Activated CD4-positive, alpha-beta T cell treated with anti-CD3 and anti-CD28 coated beads, Interleukin-2, amount 10 ng/mL, durations not matched to agents 24 days and 14 days (primary cell): ENCODE measurements around the gene SPNS2. TPM values are rescaled to one million over a fixed set of nuclear protein-coding genes. Genes with fewer than 3 reads are reported as not detected.

Experiments
- DNase-seq: peaks from one replicate; pipeline ENCODE4 v3.0.0; 2022
- H3K27ac Mint-ChIP-seq: one replicate; pipeline ENCODE4 v1.8.0; 2022; ENCODE audit warnings: mild to moderate bottlenecking, mixed read lengths
- H3K27me3 Mint-ChIP-seq: one replicate; pipeline ENCODE4 v1.8.0; 2022; ENCODE audit warnings: mixed read lengths
- H3K36me3 Mint-ChIP-seq: one replicate; pipeline ENCODE4 v1.8.0; 2022; ENCODE audit warnings: low read depth, mild to moderate bottlenecking, mixed read lengths
- H3K4me1 Mint-ChIP-seq: one replicate; pipeline ENCODE4 v1.8.0; 2021; ENCODE audit warnings: mixed read lengths
- H3K4me3 Mint-ChIP-seq: one replicate; pipeline ENCODE4 v1.8.0; 2022; ENCODE audit warnings: mild to moderate bottlenecking, moderate library complexity, mixed read lengths
- H3K9me3 Mint-ChIP-seq: one replicate; pipeline ENCODE4 v1.8.0; 2021; ENCODE audit warnings: mixed read lengths
- intact Hi-C: fragments of 100-400 bp; cut with micrococcal nuclease; formaldehyde crosslinking; loops from one replicate; pipeline ENCODE4 v1.15.1; 2023
- total RNA-seq: library from RNA; stranded (reverse); gene quantifications from 2 replicates; pipeline ENCODE4 v1.2.3, GENCODE V29; 2022

SPNS2 gene
- total RNA-seq, 1 donor from 2014 or later = 0.28 TPM

GRCh38 chr17:4545217-4545951 lies 46.7 kb downstream of the SPNS2 start:
- H3K4me1 Mint-ChIP-seq = no peaks in the 10 kb centered on the region
- no peak overlapping the region for H3K4me3 Mint-ChIP-seq
- H3K27me3 Mint-ChIP-seq = no peaks in the 10 kb centered on the region
- H3K27ac Mint-ChIP-seq = no peak overlapping the region
- DNase-seq = no peak
- intact Hi-C loops = no loop called here
- H3K9me3 Mint-ChIP-seq = no peaks in the 10 kb centered on the region
- peaks cover 48% of the 10 kb centered on the region for H3K36me3 Mint-ChIP-seq

- intact Hi-C loops = no loop called here
- DNase-seq = no peak
- H3K27ac Mint-ChIP-seq = no peak overlapping the region
- no peaks in the 10 kb centered on the region for H3K9me3 Mint-ChIP-seq
- no peaks in the 10 kb centered on the region for H3K27me3 Mint-ChIP-seq
- peaks cover 57% of the 10 kb centered on the region for H3K36me3 Mint-ChIP-seq
- no peak overlapping the region for H3K4me3 Mint-ChIP-seq
- peaks cover 2% of the 10 kb centered on the region for H3K4me1 Mint-ChIP-seq
These were observed 48.6 kb downstream of the SPNS2 start for GRCh38 chr17:4547118-4547906.

GRCh38 chr17:4548061-4548461 lies 49.4 kb downstream of the SPNS2 start:
- intact Hi-C loops = no loop called here
- Mint-ChIP-seq H3K36me3 (peaks cover 55% of the 10 kb centered on the region), H3K27ac (no peak overlapping the region), H3K4me3 (no peak overlapping the region), H3K27me3 (no peaks in the 10 kb centered on the region), H3K9me3 (no peaks in the 10 kb centered on the region), H3K4me1 (peaks cover 2% of the 10 kb centered on the region)
- no peak for DNase-seq

- Mint-ChIP-seq H3K9me3 (no peaks in the 10 kb centered on the region), H3K4me1 (peaks cover 6% of the 10 kb centered on the region), H3K27ac (no peak overlapping the region), H3K27me3 (no peaks in the 10 kb centered on the region), H3K4me3 (no peak overlapping the region), H3K36me3 (peaks cover 52% of the 10 kb centered on the region)
- DNase-seq = no peak
- intact Hi-C loops = no loop called here
These were observed 50.2 kb downstream of the SPNS2 start for GRCh38 chr17:4548721-4549531.

GRCh38 chr17:4549781-4550533 lies 51.3 kb downstream of the SPNS2 start:
- intact Hi-C loops = no loop called here
- Mint-ChIP-seq H3K27me3 (no peaks in the 10 kb centered on the region), H3K4me1 (peaks cover 14% of the 10 kb centered on the region), H3K36me3 (peaks cover 58% of the 10 kb centered on the region), H3K4me3 (no peak overlapping the region), H3K9me3 (no peaks in the 10 kb centered on the region), H3K27ac (no peak overlapping the region)
- DNase-seq = no peak

- intact Hi-C loops = no loop called here
- no peak for DNase-seq
- H3K4me1 Mint-ChIP-seq = peaks cover 16% of the 10 kb centered on the region
- H3K36me3 Mint-ChIP-seq = peaks cover 58% of the 10 kb centered on the region
- no peaks in the 10 kb centered on the region for H3K9me3 Mint-ChIP-seq
- no peak overlapping the region for H3K27ac Mint-ChIP-seq
- H3K27me3 Mint-ChIP-seq = no peaks in the 10 kb centered on the region
- no peak overlapping the region for H3K4me3 Mint-ChIP-seq
These were observed 51.9 kb downstream of the SPNS2 start for GRCh38 chr17:4550534-4551039.

GRCh38 chr17:4551141-4551540 lies 52.5 kb downstream of the SPNS2 start:
- Mint-ChIP-seq H3K4me3 (no peak overlapping the region), H3K27me3 (no peaks in the 10 kb centered on the region), H3K9me3 (no peaks in the 10 kb centered on the region), H3K27ac (no peak overlapping the region), H3K36me3 (peaks cover 58% of the 10 kb centered on the region), H3K4me1 (peaks cover 22% of the 10 kb centered on the region)
- no peak for DNase-seq
- intact Hi-C loops = no loop called here

- Mint-ChIP-seq H3K4me3 (no peak overlapping the region), H3K27ac (no peak overlapping the region), H3K4me1 (peaks cover 24% of the 10 kb centered on the region), H3K36me3 (peaks cover 53% of the 10 kb centered on the region), H3K9me3 (no peaks in the 10 kb centered on the region), H3K27me3 (no peaks in the 10 kb centered on the region)
- DNase-seq = no peak
- intact Hi-C loops = no loop called here
These were observed 53.3 kb downstream of the SPNS2 start for GRCh38 chr17:4551796-4552525.

GRCh38 chr17:4553669-4554068 lies 55.0 kb downstream of the SPNS2 start:
- Mint-ChIP-seq H3K4me3 (peak overlapping the region; percentile 90), H3K9me3 (no peaks in the 10 kb centered on the region), H3K4me1 (peaks cover 25% of the 10 kb centered on the region), H3K27ac (peak overlapping the region; percentile 63), H3K36me3 (peaks cover 47% of the 10 kb centered on the region), H3K27me3 (no peaks in the 10 kb centered on the region)
- intact Hi-C loops = no loop called here
- DNase-seq = no peak

GRCh38 chr17:4554441-4554996 lies 55.8 kb downstream of the SPNS2 start:
- Mint-ChIP-seq H3K36me3 (peaks cover 44% of the 10 kb centered on the region), H3K4me3 (peak overlapping the region; percentile 90), H3K9me3 (no peaks in the 10 kb centered on the region), H3K4me1 (peaks cover 25% of the 10 kb centered on the region), H3K27ac (peak overlapping the region; percentile 95), H3K27me3 (no peaks in the 10 kb centered on the region)
- intact Hi-C loops = no loop called here
- DNase-seq = no peak

GRCh38 chr17:4554997-4555799 lies 56.5 kb downstream of the SPNS2 start, which contains the start of gene MYBBP1A:
MYBBP1A (minus strand) TSS chr17:4555384; CDS start chr17:4555324, 60 bp downstream.
- H3K4me1 Mint-ChIP-seq = peaks cover 25% of the 10 kb centered on the region
- intact Hi-C loops = loop anchor here (5.0 kb wide), 1 partner anchor 147 kb away; the partner anchor contains the start of gene PELP1
- DNase-seq = peak; percentile 99
- peak within 1 kb of the TSS; percentile 95 for H3K27ac Mint-ChIP-seq
- no peaks in the 10 kb centered on the region for H3K9me3 Mint-ChIP-seq
- H3K27me3 Mint-ChIP-seq = no peaks in the 10 kb centered on the region
- peaks cover 37% of the 10 kb centered on the region for H3K36me3 Mint-ChIP-seq
- H3K4me3 Mint-ChIP-seq = peak within 1 kb of the TSS; percentile 90
